ENCODE data around the gene TAMM41. TPM values are rescaled to one million over a fixed set of nuclear protein-coding genes. Genes with fewer than 3 reads are reported as not detected.

TAMM41 gene
- total RNA-seq, 4 donors from 2014 or later, result 4.9 to 29.9 (median 19.1) TPM

DNA sequence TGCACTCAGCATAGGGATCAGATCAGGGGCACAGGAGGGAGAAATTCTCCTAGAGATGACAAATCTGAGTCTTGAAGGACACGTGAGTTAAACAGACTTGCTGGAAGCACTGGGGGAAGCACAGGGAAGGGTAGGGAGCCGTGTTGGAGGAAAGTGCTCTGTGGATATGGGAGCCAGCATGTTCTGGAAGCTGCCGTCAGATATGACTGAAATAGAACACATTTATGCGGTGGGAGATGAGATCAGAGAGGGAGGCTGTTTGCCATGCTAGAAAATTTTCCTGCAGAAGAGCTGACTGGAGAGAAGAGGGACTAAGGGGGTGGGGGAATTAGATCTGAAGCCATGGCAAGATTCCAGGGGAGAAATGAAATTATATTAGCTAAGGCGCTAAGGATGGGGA lies 1.8 kb downstream of the TAMM41 start:
- in situ Hi-C loops (cut with MboI; ENCODE audit: low pct_ligation_motif_present in 1 of 4, low pct_unique_long_range_greater_than_20kb in 1 of 4, low sequenced_read_pairs in 3 of 4) (no loop called here), intact Hi-C loops (cut with DNase I; ENCODE audit: low total_unique reads) (no loop called here)
- Histone ChIP-seq H3K4me1 (peaks cover 2 to 21% (median 16%) of the 10 kb centered on the region in 4 donors), H3K36me3 (peaks cover 0 to 34% (median 6%) of the 10 kb centered on the region in 4 donors), H3K4me3 (no peak overlapping the region), H3K27me3 (no peaks in the 10 kb centered on the region), H3K27ac (peak overlapping the region in 2 of 4 donors; percentile 87 to 91), H3K9me3 (no peaks in the 10 kb centered on the region)
- TF ChIP-seq POLR2AphosphoS5 (IDR thresholded peaks at IDR 0.05), result no peak
- no peak for TF ChIP-seq POLR2A (IDR thresholded peaks at IDR 0.05)
- TF ChIP-seq, protein P1, sequence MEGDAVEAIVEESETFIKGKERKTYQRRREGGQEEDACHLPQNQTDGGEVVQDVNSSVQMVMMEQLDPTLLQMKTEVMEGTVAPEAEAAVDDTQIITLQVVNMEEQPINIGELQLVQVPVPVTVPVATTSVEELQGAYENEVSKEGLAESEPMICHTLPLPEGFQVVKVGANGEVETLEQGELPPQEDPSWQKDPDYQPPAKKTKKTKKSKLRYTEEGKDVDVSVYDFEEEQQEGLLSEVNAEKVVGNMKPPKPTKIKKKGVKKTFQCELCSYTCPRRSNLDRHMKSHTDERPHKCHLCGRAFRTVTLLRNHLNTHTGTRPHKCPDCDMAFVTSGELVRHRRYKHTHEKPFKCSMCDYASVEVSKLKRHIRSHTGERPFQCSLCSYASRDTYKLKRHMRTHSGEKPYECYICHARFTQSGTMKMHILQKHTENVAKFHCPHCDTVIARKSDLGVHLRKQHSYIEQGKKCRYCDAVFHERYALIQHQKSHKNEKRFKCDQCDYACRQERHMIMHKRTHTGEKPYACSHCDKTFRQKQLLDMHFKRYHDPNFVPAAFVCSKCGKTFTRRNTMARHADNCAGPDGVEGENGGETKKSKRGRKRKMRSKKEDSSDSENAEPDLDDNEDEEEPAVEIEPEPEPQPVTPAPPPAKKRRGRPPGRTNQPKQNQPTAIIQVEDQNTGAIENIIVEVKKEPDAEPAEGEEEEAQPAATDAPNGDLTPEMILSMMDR (IDR thresholded peaks at IDR 0.05), result no peak
- TF ChIP-seq EP300 (IDR thresholded peaks at IDR 0.05; ENCODE audit: low read depth), result no peak
- no peak for DNase-seq
- 74 to 83% methylated on average over 4 to 5 of the region's 5 CpGs for WGBS, 2 donors (ENCODE audit: low coverage in 1 of 2)

DNA sequence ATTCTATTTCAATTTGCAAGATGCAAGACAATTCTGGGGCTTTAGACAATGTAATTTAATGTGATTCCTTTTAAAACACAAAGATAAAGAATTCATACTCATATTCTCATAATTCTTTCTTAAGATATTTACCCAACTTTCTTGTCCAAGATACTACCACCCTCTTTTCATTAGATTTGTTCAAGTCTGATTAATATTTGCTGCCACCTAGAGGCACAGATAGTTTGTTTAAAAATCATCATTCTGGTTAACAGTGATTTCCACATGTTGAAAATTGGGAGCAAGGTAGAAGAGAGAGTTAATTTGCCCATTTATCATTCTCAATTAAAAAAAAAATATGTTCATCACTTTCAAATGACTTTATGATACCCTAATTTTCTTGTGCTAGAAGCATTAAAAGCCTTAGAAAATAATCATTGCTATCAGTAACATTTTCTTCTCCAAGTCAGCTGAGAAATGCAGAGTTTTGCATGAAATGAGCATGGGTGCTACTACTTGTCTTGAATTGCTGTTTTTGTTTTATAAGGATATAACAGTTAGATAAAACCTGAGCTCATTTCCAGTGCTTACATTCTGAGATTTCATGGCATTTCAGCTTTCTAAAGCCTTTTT lies 11.6 kb downstream of the TAMM41 start:
- H3K4me3 ChIP-seq, result no peak overlapping the region
- intact Hi-C loops (cut with DNase I; ENCODE audit: low total_unique reads) (no loop called here), in situ Hi-C loops (cut with MboI; ENCODE audit: low pct_ligation_motif_present in 1 of 4, low pct_unique_long_range_greater_than_20kb in 1 of 4, low sequenced_read_pairs in 3 of 4) (no loop called here)
- H3K9me3 ChIP-seq, result no peaks in the 10 kb centered on the region
- H3K4me1 ChIP-seq, result no peaks in the 10 kb centered on the region
- TF ChIP-seq EP300 (IDR thresholded peaks at IDR 0.05; ENCODE audit: low read depth), result no peak
- TF ChIP-seq, protein P1 (IDR thresholded peaks at IDR 0.05), result peak in 3 of 5 experiments; percentile 13 to 28 (median 18)
- no peak for DNase-seq
- peaks cover 0 to 47% (median 8%) of the 10 kb centered on the region in 4 donors for H3K36me3 ChIP-seq
- no peak overlapping the region for H3K27ac ChIP-seq
- no peaks in the 10 kb centered on the region for H3K27me3 ChIP-seq

DNA sequence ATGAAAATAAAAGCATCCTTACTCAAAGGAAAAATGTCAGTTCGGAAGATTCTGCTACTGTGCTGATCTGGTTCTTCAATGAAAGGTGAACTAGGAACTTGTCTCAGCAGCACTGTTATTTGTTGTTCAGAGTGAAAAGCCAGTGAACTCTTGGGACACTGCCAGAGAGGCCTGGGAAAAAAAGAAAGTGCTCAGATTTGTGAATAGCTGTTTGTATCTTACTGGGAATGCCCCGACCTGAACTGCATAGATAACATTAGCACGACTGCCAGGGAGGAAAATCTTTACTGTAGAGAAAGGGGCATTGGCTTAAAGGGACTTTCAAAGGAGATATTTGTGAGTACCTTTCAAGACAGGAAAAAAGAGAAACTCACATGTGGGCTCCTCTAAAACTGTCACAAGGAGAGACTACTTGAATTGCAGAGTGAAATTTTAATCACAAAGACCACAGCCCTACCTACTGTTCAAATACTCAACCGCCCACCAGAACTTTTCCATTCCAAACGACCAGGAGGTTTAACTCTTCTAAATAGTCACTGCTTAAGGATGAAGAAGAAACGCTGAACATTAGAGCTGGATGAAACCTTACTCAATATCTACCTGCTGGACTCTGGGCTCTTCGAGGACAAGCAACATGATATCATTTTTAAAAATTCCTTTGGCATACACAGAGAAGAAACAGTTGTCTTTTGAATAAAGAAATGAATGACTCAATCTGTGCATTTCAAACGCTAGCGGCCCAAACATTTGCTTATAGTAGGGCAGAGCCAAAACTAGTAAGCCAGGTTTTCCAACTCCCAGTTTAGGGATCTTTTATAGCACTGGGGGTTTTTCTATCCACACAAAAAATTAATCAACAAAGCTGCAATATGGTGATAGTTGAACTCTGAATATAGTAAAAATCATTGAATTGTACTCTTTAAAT lies 13.4 kb downstream of the TAMM41 start:
- in situ Hi-C loops (cut with MboI; ENCODE audit: low pct_ligation_motif_present in 1 of 4, low pct_unique_long_range_greater_than_20kb in 1 of 4, low sequenced_read_pairs in 3 of 4) (no loop called here), intact Hi-C loops (cut with DNase I; ENCODE audit: low total_unique reads) (no loop called here)
- Histone ChIP-seq H3K27ac (no peak overlapping the region), H3K36me3 (peaks cover 0 to 52% (median 10%) of the 10 kb centered on the region in 4 donors), H3K27me3 (no peaks in the 10 kb centered on the region), H3K4me3 (no peak overlapping the region), H3K9me3 (no peaks in the 10 kb centered on the region), H3K4me1 (no peaks in the 10 kb centered on the region)
- WGBS, 2 donors (ENCODE audit: low coverage in 1 of 2), result 55 to 69% methylated on average over 9 of the region's 9 CpGs
- DNase-seq, result no peak
- TF ChIP-seq POLR2AphosphoS5 (IDR thresholded peaks at IDR 0.05) (no peak), EP300 (IDR thresholded peaks at IDR 0.05; ENCODE audit: low read depth) (no peak), POLR2A (IDR thresholded peaks at IDR 0.05) (no peak)
- TF ChIP-seq, protein P1 (IDR thresholded peaks at IDR 0.05), result no peak

DNA sequence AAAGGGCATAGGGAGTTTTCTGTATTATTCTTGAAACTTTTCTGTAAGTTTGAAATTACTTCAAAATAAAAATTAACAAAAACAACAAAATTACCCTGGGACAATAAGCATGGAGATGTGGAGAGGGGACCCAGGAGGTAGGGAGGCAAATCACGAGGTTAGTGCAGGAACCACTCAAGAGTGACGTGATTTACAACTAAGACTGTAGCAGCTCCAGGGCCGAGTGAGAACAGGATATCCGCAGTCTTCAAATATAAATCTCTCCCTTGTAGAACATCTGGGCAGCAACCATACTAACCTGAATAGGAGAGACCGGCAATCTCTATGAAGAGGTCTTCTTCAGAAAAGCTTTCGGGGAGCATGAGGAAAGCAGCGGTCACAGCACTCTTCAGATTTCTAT lies 17.3 kb downstream of the TAMM41 start:
- intact Hi-C loops (cut with DNase I; ENCODE audit: low total_unique reads) (no loop called here), in situ Hi-C loops (cut with MboI; ENCODE audit: low pct_ligation_motif_present in 1 of 4, low pct_unique_long_range_greater_than_20kb in 1 of 4, low sequenced_read_pairs in 3 of 4) (no loop called here)
- no peak overlapping the region for H3K27ac ChIP-seq
- peaks cover 0 to 59% (median 21%) of the 10 kb centered on the region in 4 donors for H3K36me3 ChIP-seq
- no peak overlapping the region for H3K4me3 ChIP-seq
- no peak for DNase-seq
- no peaks in the 10 kb centered on the region for H3K9me3 ChIP-seq
- no peaks in the 10 kb centered on the region for H3K27me3 ChIP-seq
- 87 to 100% methylated on average over 1 to 7 of the region's 7 CpGs for WGBS, 2 donors (ENCODE audit: low coverage in 1 of 2)
- no peaks in the 10 kb centered on the region for H3K4me1 ChIP-seq
- TF ChIP-seq EP300 (IDR thresholded peaks at IDR 0.05; ENCODE audit: low read depth) (no peak), POLR2AphosphoS5 (IDR thresholded peaks at IDR 0.05) (no peak), POLR2A (IDR thresholded peaks at IDR 0.05) (no peak)
- TF ChIP-seq, protein P1 (IDR thresholded peaks at IDR 0.05), result no peak

Measured in transverse colon (tissue), 4 donors.